Raji (cell line): ENCODE data around the gene TMEM8B.

Source experiments
- POLR2A ChIP-seq: IDR thresholded peaks from 2 replicates; pipeline ENCODE4 v1.6.1; 2011; ENCODE audit warnings: low read depth, low read length, control low read depth; ENCODE audit not compliant: insufficient read depth

The TMEM8B gene

DNA sequence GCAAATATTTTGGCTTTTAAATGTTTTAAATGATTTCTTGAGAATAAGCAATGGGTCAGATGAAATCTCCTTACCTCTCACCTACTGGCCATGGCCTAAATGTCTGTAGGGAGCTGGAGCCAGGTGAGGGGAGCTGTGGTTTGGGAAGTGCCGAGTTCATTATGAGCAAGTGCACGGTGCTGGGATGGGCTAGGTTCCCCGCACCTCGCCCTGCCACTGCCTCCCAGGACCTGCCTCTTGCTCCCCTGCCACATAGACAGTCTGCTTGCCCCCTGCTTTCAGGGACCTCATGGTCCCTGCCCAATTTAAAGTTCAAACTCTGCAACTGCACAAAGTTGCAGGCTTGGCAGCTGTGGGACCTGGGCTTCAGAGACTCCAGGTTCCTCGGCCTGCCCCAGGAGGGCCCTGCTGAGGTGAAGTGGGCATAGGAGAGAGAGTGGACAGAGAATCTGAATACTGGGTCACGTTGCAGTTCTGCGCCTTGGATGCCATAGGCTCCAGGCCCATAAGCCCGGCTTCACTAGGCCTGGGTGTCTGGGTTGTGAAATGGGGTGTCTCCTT lies 35.7 kb downstream of the TMEM8B start:
- TF ChIP-seq POLR2A: no peak

GRCh38 chr9:35867538-35867937 lies 38.5 kb downstream of the TMEM8B start:
- TF ChIP-seq POLR2A: no peak

DNA sequence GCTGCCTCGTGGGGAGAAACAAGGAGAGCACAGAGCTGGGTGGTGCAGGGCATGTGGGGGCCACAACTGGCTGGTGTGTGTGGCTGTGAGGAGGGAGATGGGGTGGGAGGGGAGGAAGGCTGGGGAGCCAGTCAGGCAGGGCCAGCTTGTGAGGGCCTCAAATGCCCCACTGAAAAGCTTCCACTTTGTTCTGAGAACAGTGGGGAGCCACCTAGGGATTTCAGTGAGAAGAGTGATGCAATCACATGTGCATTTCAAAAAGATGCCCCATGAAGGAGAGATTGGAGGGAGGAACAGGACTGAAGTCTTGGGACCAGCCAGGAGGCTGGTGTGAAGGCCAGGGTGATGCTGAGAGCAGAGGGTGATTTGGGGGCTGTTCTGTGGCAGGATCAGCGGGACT lies 39.9 kb downstream of the TMEM8B start:
- no peak for TF ChIP-seq POLR2A

DNA sequence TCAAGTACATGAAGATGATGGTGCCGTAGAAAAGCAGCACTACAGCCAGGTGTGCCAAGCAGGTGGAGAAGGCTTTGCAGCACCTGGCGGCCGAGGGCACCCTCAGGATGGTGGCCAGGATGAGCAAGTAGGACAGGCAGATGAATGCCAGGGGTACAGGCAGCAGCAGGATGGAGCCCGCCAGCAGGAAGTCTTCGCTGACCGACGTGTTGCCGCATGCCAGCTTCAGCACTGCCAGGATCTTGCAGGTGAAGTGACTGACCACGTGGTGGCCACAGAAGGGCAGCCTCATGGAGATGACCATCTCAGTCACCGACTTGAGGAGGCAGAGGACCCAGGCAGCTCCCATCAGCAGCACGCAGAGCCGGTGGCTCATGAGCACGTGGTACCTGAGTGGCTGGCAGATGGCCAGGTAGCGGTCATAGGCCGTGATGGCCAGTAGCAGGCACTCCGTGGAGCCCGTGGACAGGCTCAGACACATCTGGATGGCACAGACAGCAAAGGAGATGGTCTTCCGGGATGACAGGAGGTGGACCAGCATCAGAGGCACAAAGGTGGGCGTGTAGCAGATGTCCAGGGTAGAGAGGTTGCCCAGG lies 40.7 kb downstream of the TMEM8B start:
- TF ChIP-seq POLR2A: no peak

- TF ChIP-seq POLR2A: no peak
Measured at GRCh38 chr9:35870351-35870923, 41.4 kb downstream of the TMEM8B start, which contains the start of gene OR13J1. OR13J1 (minus strand) TSS chr9:35870401; CDS start chr9:35870401, 0 bp downstream.

- TF ChIP-seq POLR2A: no peak
Measured at GRCh38 chr9:35871545-35871944, 42.5 kb downstream of the TMEM8B start.

- no peak for TF ChIP-seq POLR2A
Measured at GRCh38 chr9:35872505-35872904, 43.5 kb downstream of the TMEM8B start.

DNA sequence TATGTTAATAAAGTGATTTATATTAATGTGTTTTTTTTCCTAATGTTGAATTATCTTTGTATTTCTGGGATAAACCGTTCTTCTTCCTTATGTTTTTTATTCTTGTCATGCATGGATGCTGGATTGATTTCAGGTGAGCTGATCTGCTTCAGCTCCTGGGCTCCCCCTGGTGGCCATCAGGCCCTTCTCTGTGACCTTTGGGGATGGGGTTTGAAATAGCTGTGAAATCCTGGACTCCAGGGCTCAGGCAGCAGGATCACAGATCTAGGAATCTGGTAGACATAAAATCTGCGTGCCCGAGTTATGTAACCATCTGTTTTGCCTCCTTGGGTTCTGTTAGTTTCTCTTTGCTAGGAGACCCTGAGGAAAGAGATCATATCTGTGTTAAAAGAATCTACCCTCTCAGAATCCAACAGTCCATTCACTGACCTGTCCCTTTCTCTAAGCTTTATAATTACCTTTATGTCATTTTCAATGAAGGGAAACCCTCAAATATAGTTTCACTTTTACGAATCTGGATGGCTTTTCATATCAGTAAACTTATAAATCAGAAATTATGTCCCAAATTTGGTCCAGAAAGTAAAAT lies 53.3 kb downstream of the TMEM8B start:
- no peak for TF ChIP-seq POLR2A

DNA sequence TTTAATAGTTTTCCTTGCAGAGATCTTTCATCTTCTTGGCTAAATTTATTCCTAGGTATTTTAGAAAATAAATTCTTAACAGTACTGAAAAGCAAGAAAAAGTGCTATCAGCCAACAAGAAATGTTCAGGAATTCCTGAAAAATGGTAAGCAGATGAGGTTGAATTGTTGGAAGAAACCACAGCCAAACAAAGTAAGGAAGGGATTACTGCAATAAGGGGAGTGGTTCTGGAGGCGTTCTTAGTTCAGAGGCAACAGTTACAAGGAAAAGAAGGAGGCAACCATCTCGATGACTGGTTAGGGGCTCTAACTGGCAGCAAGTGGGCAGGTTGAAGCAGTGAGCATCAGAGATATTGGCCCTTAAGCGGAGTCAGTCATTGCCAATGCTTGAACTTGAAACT lies 54.0 kb downstream of the TMEM8B start:
- no peak for TF ChIP-seq POLR2A

GRCh38 chr9:35891646-35892045 lies 62.6 kb downstream of the TMEM8B start:
- no peak for TF ChIP-seq POLR2A

GRCh38 chr9:35892051-35892450 lies 63.0 kb downstream of the TMEM8B start:
- TF ChIP-seq POLR2A: no peak

DNA sequence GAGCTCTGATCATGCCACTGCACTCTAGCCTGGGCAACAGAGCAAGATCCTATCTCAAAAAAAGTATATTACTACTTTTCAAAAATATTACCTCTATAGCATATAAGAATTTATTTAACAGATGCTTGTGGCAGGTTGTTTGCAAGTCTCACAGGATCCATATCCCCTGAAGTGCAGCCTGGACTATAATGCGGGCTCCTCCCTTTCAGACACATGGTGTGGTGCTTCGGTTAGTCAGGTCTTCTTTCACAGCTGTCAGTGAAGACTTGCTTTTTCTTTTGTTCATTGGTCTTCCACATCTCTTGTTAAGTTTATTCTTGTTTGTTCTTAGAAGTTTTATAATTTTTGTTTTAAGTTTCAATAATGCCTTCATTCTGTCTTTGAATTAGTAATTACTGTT lies 67.5 kb downstream of the TMEM8B start:
- no peak for TF ChIP-seq POLR2A

- no peak for TF ChIP-seq POLR2A
Measured at GRCh38 chr9:35898337-35898736, 69.3 kb downstream of the TMEM8B start.

GRCh38 chr9:35899021-35899420 lies 70.0 kb downstream of the TMEM8B start:
- no peak for TF ChIP-seq POLR2A

GRCh38 chr9:35903049-35903448 lies 74.0 kb downstream of the TMEM8B start:
- no peak for TF ChIP-seq POLR2A

- TF ChIP-seq POLR2A: no peak
Measured at GRCh38 chr9:35904338-35904737, 75.3 kb downstream of the TMEM8B start.
